Measurements from ENCODE around the gene BMP8B.

DNA sequence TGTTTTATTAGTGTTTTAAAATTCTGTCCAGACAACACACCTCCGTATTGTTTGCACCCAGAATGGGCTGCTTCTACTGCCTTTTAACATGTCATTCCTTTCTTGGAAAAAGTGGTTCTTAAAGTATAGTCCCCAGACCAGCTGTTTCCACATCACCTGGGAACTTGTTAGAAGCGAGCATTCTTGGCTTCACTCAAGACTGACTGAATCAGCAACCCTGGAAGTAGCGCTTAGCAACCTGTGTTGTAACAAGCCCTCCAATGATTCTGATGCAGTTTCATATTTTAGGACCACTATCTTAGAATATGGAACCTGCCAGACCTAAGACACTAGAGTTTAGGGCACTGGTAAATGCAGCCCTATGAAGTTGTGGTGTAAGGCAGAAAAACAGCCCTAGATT lies 55.9 kb downstream of the BMP8B start:
- TF ChIP-seq, protein P1, sequence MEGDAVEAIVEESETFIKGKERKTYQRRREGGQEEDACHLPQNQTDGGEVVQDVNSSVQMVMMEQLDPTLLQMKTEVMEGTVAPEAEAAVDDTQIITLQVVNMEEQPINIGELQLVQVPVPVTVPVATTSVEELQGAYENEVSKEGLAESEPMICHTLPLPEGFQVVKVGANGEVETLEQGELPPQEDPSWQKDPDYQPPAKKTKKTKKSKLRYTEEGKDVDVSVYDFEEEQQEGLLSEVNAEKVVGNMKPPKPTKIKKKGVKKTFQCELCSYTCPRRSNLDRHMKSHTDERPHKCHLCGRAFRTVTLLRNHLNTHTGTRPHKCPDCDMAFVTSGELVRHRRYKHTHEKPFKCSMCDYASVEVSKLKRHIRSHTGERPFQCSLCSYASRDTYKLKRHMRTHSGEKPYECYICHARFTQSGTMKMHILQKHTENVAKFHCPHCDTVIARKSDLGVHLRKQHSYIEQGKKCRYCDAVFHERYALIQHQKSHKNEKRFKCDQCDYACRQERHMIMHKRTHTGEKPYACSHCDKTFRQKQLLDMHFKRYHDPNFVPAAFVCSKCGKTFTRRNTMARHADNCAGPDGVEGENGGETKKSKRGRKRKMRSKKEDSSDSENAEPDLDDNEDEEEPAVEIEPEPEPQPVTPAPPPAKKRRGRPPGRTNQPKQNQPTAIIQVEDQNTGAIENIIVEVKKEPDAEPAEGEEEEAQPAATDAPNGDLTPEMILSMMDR (IDR thresholded peaks at IDR 0.05): no peak
- TF ChIP-seq EP300 (IDR thresholded peaks at IDR 0.05) (no peak), POLR2A (IDR thresholded peaks at IDR 0.05; ENCODE audit: low read depth) (no peak)
